Mucosa of descending colon (tissue), 3 donors: ENCODE measurements around the gene KHDC4. TPM values are rescaled to one million over a fixed set of nuclear protein-coding genes. Genes with fewer than 3 reads are reported as not detected.
"Not testable (repeated sequence)": the region's sequence is repeated elsewhere in the genome, so short reads cannot be mapped to it uniquely, and the experiment has no call there.

Source experiments
- ATAC-seq: fragments of 200-7000 bp; cut with Tn5 transposase; one replicate; pipeline ENCODE4 v1.9.1; 2020; ENCODE audit warnings: mild to moderate bottlenecking, moderate library complexity
- DNase-seq, 3 donors: peaks; one replicate each; pipeline ENCODE4 v3.0.0-alpha.2; 2020
- H3K36me3 ChIP-seq: fragments of 200-600 bp; one replicate; pipeline ENCODE4 v1.8.0; 2021; ENCODE audit warnings: low read depth, mild to moderate bottlenecking
- H3K4me1 ChIP-seq: fragments of 200-600 bp; one replicate; pipeline ENCODE4 v1.8.0; 2021; ENCODE audit warnings: low read depth, mild to moderate bottlenecking
- H3K4me3 ChIP-seq: fragments of 200-600 bp; one replicate; pipeline ENCODE4 v1.8.0; 2021; ENCODE audit warnings: mild to moderate bottlenecking
- H3K9me3 ChIP-seq: fragments of 200-600 bp; one replicate; pipeline ENCODE4 v1.8.0; 2021; ENCODE audit warnings: mild to moderate bottlenecking
- intact Hi-C, 2 donors: fragments of 100-400 bp; cut with DNase I in 1 of 2; cut with micrococcal nuclease in 1 of 2; formaldehyde crosslinking; loops; one replicate each; pipeline versions ENCODE4 v1.11.0 to v1.11.1; 2022; cut with DNase I, micrococcal nuclease
- total RNA-seq, 3 donors: library from RNA; stranded (reverse); fragmentation: NEBNext Ultra II Directional in 2 of 3; extraction: Animal tissue kit (Norgen Biotek cat#: 25700) in 2 of 3; gene quantifications; one replicate each; pipeline versions ENCODE4 v1.2.1 to v1.2.4, GENCODE V29; 2021 to 2023
- TF ChIP-seq, protein P1 (sequence below): fragments of 200-600 bp; IDR thresholded peaks from one replicate; pipeline ENCODE4 v1.8.0; 2022; ENCODE audit warnings: antibody characterized with exemption, mild to moderate bottlenecking
- donor health status: DM: no; HTN: no; CAD: no; lungs with moderate emphysema.
- donor health status: DM: no; HTN: no; CAD: no.
- donor health status: DM: no; HTN: yes; CAD: no.

KHDC4 gene
- total RNA-seq, 3 donors from 2014 or later, result 52.9 to 59.5 (median 58.6) TPM

DNA sequence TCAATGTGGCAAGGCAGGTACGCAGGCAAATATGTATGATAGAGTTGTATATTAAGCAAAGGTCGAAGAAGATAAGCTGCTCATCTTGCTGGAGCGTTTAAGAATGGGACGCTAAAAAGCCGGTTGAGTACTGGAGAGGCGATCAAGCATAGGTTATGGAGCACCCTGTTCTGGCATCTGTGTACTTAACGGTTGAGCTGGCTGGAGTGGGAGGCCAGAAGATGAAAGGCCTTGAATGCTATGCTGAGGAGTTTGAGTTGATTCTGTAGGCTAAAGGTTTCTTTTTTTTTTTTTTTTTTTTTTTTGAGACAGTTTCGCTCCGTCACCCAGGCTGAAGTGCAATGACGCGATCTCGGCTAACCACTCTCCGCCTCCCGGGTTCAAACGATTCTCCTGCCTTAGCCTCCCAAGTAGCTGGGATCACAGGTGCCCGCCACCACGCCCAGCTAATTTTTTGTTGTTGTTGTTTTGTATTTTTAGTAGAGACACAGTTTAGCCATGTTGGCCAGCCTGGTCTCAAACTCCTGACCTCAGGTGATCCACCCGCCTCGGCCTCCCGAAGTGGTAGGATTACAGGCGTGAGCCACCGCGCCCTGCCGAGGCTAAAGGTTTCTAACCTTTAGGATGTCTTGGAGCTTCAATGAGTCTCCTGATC lies 850 bp upstream of the KHDC4 start:
- ATAC-seq (no peak), DNase-seq (peak in 1 of 3 donors; percentile 31)
- Histone ChIP-seq H3K9me3 (no peaks in the 10 kb centered on the region), H3K4me3 (peak overlapping the region; percentile 48), H3K4me1 (peaks cover 45% of the 10 kb centered on the region), H3K36me3 (peaks cover 3% of the 10 kb centered on the region)
- TF ChIP-seq, protein P1, sequence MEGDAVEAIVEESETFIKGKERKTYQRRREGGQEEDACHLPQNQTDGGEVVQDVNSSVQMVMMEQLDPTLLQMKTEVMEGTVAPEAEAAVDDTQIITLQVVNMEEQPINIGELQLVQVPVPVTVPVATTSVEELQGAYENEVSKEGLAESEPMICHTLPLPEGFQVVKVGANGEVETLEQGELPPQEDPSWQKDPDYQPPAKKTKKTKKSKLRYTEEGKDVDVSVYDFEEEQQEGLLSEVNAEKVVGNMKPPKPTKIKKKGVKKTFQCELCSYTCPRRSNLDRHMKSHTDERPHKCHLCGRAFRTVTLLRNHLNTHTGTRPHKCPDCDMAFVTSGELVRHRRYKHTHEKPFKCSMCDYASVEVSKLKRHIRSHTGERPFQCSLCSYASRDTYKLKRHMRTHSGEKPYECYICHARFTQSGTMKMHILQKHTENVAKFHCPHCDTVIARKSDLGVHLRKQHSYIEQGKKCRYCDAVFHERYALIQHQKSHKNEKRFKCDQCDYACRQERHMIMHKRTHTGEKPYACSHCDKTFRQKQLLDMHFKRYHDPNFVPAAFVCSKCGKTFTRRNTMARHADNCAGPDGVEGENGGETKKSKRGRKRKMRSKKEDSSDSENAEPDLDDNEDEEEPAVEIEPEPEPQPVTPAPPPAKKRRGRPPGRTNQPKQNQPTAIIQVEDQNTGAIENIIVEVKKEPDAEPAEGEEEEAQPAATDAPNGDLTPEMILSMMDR, result no peak
- intact Hi-C loops, result loop anchor here in 1 of 2 donors (5.0 kb wide), 1 partner anchor 52 kb away; no protein-coding TSS in a partner anchor

DNA sequence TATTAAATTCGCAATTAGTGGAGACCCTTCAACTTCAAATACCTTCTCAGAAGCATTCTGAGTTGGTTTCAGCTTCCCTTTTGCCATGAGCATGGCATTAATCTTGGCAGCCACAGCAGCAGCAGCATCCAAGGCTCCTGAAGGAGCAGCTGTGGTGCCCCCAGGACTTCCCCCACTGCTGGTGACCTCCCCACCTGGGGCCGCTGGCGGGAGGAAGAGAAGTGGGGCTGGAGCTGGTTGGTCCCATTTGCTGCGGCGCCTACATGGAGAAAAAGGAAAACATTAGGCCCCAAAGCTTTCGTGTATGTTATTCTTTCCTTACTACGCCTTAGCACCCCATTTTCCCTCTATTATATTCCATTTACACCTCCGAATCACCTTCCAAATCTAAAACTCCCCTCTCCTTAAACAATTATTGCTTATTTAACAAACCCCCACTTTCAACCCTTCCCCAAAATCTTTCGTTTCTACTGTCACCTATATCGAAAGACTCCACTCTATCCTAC lies 569 bp downstream of the KHDC4 start:
- intact Hi-C loops, result no loop called here

DNA sequence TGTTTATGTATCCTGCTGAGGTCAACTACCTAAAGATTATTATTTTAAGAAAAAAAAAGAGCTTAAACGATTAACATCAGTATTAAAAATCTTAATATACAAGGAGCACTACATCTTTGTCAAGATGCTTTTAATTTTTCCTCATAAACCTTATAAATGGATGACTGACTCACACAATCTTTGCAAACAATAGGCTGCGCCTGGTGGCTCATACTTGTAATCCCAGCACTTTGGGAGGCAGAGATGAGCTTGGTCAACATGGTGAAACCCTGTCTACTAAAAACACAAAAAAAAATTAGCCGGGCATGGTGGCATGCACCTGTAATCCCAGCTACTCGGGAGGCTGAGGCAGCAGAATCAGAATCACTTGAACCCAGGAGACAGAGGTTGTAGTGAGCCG lies 1.7 kb downstream of the KHDC4 start:
- no peak overlapping the region for H3K4me3 ChIP-seq
- intact Hi-C loops, result no loop called here
- TF ChIP-seq, protein P1, result no peak
- peaks cover 12% of the 10 kb centered on the region for H3K36me3 ChIP-seq
- DNase-seq (no peak), ATAC-seq (no peak)
- peaks cover 48% of the 10 kb centered on the region for H3K4me1 ChIP-seq
- no peaks in the 10 kb centered on the region for H3K9me3 ChIP-seq

More for the DNA sequence above, 569 bp downstream of the KHDC4 start:
- no peaks in the 10 kb centered on the region for H3K9me3 ChIP-seq
- peaks cover 4% of the 10 kb centered on the region for H3K36me3 ChIP-seq
- TF ChIP-seq, protein P1, result no peak
- H3K4me3 ChIP-seq, result peak overlapping the region; percentile 48
- DNase-seq (peak in 2 of 3 donors; percentile 21 to 54), ATAC-seq (no peak)
- H3K4me1 ChIP-seq, result peaks cover 48% of the 10 kb centered on the region

DNA sequence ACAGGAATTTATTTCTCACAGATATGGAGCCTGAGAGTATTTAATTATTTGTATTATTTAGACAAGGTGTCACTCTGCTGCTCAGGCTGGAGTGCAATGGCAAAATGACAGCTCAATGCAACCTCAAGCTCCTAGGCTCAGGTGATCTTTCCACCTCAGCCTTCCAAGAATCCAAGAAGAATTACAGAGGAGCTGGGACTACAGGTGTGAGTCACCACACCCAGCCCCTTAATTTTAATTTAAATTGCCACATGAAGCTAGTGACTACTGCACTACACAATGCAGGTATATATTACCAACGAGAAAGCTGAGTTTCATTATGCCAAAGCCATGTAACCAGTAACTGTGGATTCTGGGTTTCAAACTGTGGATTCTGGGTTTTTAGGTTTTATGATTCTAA lies 2.1 kb downstream of the KHDC4 start:
- H3K36me3 ChIP-seq, result peaks cover 14% of the 10 kb centered on the region
- no peaks in the 10 kb centered on the region for H3K9me3 ChIP-seq
- intact Hi-C loops, result no loop called here
- no peak overlapping the region for H3K4me3 ChIP-seq
- peaks cover 48% of the 10 kb centered on the region for H3K4me1 ChIP-seq
- ATAC-seq (no peak), DNase-seq (no peak)
- TF ChIP-seq, protein P1, result no peak

DNA sequence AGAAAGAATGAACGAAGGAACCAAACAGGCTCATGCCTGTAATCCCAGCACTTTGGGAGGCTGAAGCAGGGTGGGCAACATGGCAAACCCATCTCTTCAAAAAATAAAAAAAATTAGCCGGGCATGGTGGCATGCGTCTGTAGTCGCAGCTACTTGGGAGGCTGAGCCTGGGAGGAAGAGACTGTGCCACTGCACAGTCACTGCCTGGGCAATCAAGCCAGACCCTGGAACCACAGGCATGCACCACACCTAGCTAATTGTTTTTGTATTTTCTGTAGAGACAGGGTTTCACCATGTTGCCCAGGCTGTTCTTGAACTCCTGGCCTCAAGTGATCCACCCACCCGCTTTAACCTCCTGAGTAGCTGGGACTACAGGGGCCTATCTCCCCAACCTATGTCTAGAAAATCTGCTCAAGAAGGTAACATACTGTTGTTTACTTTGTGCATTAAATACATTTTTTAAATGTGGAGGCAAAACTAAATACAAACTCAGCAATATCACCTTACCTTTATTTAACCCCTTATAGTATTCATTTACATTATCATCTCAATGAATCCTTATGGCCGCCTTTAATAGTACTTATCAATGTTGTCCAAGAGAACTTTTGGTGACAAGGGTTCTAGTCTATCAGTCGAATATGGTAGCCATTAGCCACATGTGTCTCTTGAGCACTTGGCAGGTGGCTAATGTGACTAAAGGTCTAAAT lies 2.7 kb downstream of the KHDC4 start:
- H3K9me3 ChIP-seq, result no peaks in the 10 kb centered on the region
- intact Hi-C loops, result no loop called here
- peak; percentile 52 for ATAC-seq
- H3K4me1 ChIP-seq, result peaks cover 48% of the 10 kb centered on the region
- H3K4me3 ChIP-seq, result no peak overlapping the region
- TF ChIP-seq, protein P1, result no peak
- peaks cover 19% of the 10 kb centered on the region for H3K36me3 ChIP-seq
- peak in 2 of 3 donors; percentile 30 to 51 for DNase-seq

DNA sequence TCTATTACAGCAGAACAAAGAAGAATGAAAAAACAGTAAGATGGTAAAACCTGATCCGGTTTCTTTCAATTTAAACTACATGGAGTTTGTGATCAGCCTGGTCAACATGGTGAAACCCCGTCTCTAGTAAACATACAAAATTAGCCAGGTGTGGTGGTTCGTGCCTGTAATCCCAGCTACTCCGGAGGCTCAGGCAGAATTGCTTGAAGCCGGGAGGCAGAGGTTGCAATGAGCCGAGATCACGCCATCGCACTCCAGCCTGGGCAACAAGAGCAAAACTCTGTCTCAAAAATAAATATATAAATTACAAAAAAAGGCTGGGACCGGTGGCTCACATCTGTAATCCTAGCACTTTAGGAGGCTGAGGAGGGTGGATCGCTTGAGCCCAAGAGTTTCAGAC lies 3.5 kb downstream of the KHDC4 start:
- H3K4me1 ChIP-seq, result peaks cover 48% of the 10 kb centered on the region
- H3K4me3 ChIP-seq, ATAC-seq, DNase-seq, H3K9me3 ChIP-seq, intact Hi-C loops: not testable (repeated sequence)
- H3K36me3 ChIP-seq, result peaks cover 27% of the 10 kb centered on the region
